A673 (cell line): ENCODE data around the gene ASCL2. TPM values are rescaled to one million over a fixed set of nuclear protein-coding genes. Genes with fewer than 3 reads are reported as not detected.

ENCODE experiments used
- BruUV-seq: library from RNA; stranded (reverse); fragments of 400-500 nt; replicated peaks from 2 replicates; lab custom pipeline; 2021; lab: Mats Ljungman, UMichigan
- CTCF ChIA-PET: fragments of 300-600 bp; sonication (Branson Sonifier 250); formaldehyde crosslinking; loops from one replicate; lab custom pipeline; 2022; ENCODE audit warnings: antibody characterized with exemption; lab: Charles Lee
- POLR2A ChIA-PET: fragments of 300-600 bp; sonication (Branson Sonifier 250); formaldehyde crosslinking; loops from one replicate; lab custom pipeline; 2022; ENCODE audit warnings: antibody characterized with exemption; ENCODE audit not compliant: low non-redundant PET; lab: Charles Lee
- DNase-seq: peaks from one replicate; pipeline ENCODE4 v3.0.0-alpha.2; 2015; ENCODE audit warnings: low spot score
- H3K27ac ChIP-seq: fragments of 200-600 bp; sonication (generic); 2 replicates; pipeline ENCODE4 v1.5.1; 2016; ENCODE audit warnings: mixed run types, low read depth, mild to moderate bottlenecking, mixed read lengths, antibody characterized with exemption, low read length; ENCODE audit not compliant: poor library complexity, severe bottlenecking
- H3K27me3 ChIP-seq: fragments of 200-600 bp; sonication (generic); replicated peaks from 2 replicates; pipeline ENCODE4 v1.6.1; 2017; ENCODE audit warnings: mixed run types, low read depth, mild to moderate bottlenecking, mixed read lengths, antibody characterized with exemption, low read length; ENCODE audit not compliant: insufficient read depth, poor library complexity
- H3K36me3 ChIP-seq: fragments of 200-600 bp; sonication (generic); 2 replicates; pipeline ENCODE4 v1.6.1; 2016; ENCODE audit warnings: mixed run types, mild to moderate bottlenecking, mixed read lengths, antibody characterized with exemption, low read length; ENCODE audit not compliant: insufficient read depth, poor library complexity, severe bottlenecking
- H3K4me1 ChIP-seq: fragments of 200-600 bp; sonication (generic); 2 replicates; pipeline ENCODE4 v1.6.1; 2017; ENCODE audit warnings: mixed run types, mild to moderate bottlenecking, mixed read lengths, antibody characterized with exemption, low read length; ENCODE audit not compliant: insufficient read depth, poor library complexity, severe bottlenecking
- H3K4me3 ChIP-seq: fragments of 200-600 bp; sonication (generic); 2 replicates; pipeline ENCODE4 v1.5.1; 2016; ENCODE audit warnings: low read depth, mixed run types, mild to moderate bottlenecking, mixed read lengths, low read length; ENCODE audit not compliant: poor library complexity, severe bottlenecking
- H3K9me3 ChIP-seq: fragments of 200-600 bp; sonication (generic); 2 replicates; pipeline ENCODE4 v1.6.1; 2016; ENCODE audit warnings: mixed run types, low read depth, mild to moderate bottlenecking, mixed read lengths, antibody characterized with exemption, low read length; ENCODE audit not compliant: poor library complexity, severe bottlenecking
- EZH2 ChIP-seq: fragments of 200-600 bp; sonication (generic); IDR thresholded peaks from 2 replicates; pipeline ENCODE4 v1.6.1; 2017; ENCODE audit warnings: borderline replicate concordance, low read depth, mild to moderate bottlenecking, mixed read lengths, antibody characterized with exemption, low read length; ENCODE audit not compliant: poor library complexity, severe bottlenecking
- intact Hi-C: fragments of 100-400 bp; cut with micrococcal nuclease; formaldehyde crosslinking; loops from one replicate; pipeline ENCODE4 v1.10.0; 2022; ENCODE audit not compliant: unreplicated experiment
- total RNA-seq: library from RNA; stranded (reverse); gene quantifications from 2 replicates; pipeline ENCODE4 v1.2.3, GENCODE V29; 2021
- TF ChIP-seq, protein P1 (sequence below): fragments of 300-800, 200-600 bp; sonication (generic); conservative IDR thresholded peaks from 2 replicates; pipeline ENCODE4 v1.5.1; 2017; ENCODE audit warnings: low read depth, mild to moderate bottlenecking, antibody characterized with exemption, low read length, moderate library complexity, mixed read lengths

Gene ASCL2
- total RNA-seq, 1 experiment from 2014 or later: not detected

- POLR2A ChIA-PET: no interaction called here
- no peak for DNase-seq
- BruUV-seq: no TSS peak
- Histone ChIP-seq H3K27me3 (peaks cover 75% of the 10 kb centered on the region), H3K4me1 (no peaks in the 10 kb centered on the region), H3K27ac (no peak overlapping the region), H3K9me3 (no peaks in the 10 kb centered on the region), H3K36me3 (no peaks in the 10 kb centered on the region), H3K4me3 (no peak overlapping the region)
- TF ChIP-seq, protein P1, sequence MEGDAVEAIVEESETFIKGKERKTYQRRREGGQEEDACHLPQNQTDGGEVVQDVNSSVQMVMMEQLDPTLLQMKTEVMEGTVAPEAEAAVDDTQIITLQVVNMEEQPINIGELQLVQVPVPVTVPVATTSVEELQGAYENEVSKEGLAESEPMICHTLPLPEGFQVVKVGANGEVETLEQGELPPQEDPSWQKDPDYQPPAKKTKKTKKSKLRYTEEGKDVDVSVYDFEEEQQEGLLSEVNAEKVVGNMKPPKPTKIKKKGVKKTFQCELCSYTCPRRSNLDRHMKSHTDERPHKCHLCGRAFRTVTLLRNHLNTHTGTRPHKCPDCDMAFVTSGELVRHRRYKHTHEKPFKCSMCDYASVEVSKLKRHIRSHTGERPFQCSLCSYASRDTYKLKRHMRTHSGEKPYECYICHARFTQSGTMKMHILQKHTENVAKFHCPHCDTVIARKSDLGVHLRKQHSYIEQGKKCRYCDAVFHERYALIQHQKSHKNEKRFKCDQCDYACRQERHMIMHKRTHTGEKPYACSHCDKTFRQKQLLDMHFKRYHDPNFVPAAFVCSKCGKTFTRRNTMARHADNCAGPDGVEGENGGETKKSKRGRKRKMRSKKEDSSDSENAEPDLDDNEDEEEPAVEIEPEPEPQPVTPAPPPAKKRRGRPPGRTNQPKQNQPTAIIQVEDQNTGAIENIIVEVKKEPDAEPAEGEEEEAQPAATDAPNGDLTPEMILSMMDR: no peak
- no peak for TF ChIP-seq EZH2
- intact Hi-C loops: no loop called here
- CTCF ChIA-PET: no interaction called here
Measured at GRCh38 chr11:2273311-2273710, 2.9 kb upstream of the ASCL2 start.

- no peak overlapping the region for H3K4me3 ChIP-seq
- no peaks in the 10 kb centered on the region for H3K36me3 ChIP-seq
- intact Hi-C loops: no loop called here
- no peaks in the 10 kb centered on the region for H3K4me1 ChIP-seq
- H3K27ac ChIP-seq: no peak overlapping the region
- H3K27me3 ChIP-seq: peaks cover 75% of the 10 kb centered on the region
- CTCF ChIA-PET: no interaction called here
- no peaks in the 10 kb centered on the region for H3K9me3 ChIP-seq
- BruUV-seq: no TSS peak
- no peak for DNase-seq
- no peak for TF ChIP-seq EZH2
- TF ChIP-seq, protein P1: no peak
- POLR2A ChIA-PET: no interaction called here
Measured at GRCh38 chr11:2272946-2273280, 2.5 kb upstream of the ASCL2 start.

DNA sequence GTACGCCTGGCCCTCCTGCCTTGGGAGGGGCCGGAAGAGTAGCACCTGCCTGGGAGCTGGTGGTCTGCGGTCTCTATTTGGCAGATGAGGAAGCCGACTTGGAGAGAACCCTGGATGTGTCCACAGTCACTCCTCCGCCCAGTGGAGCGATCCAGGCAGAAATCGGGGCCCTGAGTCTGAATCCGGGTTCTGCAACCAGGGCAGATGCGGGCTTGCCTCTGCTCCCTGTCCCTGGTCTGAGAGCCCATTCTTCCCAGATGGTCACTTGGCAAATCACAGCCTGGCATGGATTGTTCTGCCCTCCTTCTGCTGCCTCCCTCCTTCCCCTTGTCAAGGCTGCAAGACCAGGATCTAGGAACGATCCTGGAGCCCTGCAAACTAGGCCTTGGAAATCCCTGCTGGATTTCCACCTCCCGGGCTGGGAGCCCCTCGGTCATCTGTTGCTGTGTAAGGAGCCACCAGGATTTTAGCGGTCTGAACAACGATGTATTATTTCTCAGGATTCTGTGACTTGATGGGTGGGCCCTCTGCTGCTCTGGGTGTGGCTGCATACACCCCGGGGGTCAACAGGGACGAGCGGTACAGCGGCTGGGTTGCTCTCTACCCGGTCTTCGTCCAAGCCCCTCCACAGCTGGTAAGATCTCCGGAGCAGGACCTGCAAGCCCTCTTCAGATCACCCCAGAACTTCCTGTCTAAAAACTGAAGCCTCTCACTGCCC lies 2.0 kb upstream of the ASCL2 start:
- TF ChIP-seq, protein P1: no peak
- TF ChIP-seq EZH2: no peak
- intact Hi-C loops: no loop called here
- POLR2A ChIA-PET: no interaction called here
- Histone ChIP-seq H3K27ac (no peak overlapping the region), H3K4me1 (no peaks in the 10 kb centered on the region), H3K4me3 (no peak overlapping the region), H3K9me3 (no peaks in the 10 kb centered on the region), H3K27me3 (peaks cover 73% of the 10 kb centered on the region), H3K36me3 (no peaks in the 10 kb centered on the region)
- no peak for DNase-seq
- no TSS peak for BruUV-seq
- CTCF ChIA-PET: no interaction called here
